PC-3 (cell line): ENCODE measurements around the gene GPC5.

ENCODE experiments used
- EZH2 ChIP-seq: fragments of 300-600 bp; sonication (generic); IDR thresholded peaks from one replicate; pipeline ENCODE4 v1.6.1; 2017; ENCODE audit warnings: antibody characterized with exemption, mild to moderate bottlenecking, low read length; ENCODE audit not compliant: unreplicated experiment
- TF ChIP-seq, protein P1 (sequence below): fragments of 300-600 bp; sonication (generic); conservative IDR thresholded peaks from 2 replicates; pipeline ENCODE4 v1.5.1; 2017; ENCODE audit warnings: antibody characterized with exemption, low read depth, mild to moderate bottlenecking, low read length

DNA sequence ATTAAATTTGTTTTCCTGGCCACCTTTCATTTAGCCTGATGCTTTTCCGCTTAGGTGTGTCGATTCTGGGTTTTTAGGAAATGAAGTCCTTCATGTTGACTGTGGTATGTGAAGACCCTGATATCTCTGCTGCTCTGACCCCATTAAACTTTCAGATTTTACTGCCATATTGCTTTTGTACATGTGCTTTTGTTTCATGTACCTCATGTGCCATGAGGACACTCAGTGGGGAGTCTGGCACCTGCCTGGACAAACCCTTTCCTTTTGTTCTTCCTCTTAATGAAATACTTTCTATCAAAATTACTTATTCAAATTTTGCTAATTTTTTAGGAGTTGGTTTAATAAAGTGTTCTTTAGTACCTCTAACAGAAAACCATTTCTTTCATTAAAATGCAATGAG, 774.8 kb downstream of the GPC5 start:
- TF ChIP-seq, protein P1, sequence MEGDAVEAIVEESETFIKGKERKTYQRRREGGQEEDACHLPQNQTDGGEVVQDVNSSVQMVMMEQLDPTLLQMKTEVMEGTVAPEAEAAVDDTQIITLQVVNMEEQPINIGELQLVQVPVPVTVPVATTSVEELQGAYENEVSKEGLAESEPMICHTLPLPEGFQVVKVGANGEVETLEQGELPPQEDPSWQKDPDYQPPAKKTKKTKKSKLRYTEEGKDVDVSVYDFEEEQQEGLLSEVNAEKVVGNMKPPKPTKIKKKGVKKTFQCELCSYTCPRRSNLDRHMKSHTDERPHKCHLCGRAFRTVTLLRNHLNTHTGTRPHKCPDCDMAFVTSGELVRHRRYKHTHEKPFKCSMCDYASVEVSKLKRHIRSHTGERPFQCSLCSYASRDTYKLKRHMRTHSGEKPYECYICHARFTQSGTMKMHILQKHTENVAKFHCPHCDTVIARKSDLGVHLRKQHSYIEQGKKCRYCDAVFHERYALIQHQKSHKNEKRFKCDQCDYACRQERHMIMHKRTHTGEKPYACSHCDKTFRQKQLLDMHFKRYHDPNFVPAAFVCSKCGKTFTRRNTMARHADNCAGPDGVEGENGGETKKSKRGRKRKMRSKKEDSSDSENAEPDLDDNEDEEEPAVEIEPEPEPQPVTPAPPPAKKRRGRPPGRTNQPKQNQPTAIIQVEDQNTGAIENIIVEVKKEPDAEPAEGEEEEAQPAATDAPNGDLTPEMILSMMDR, result no peak
- TF ChIP-seq EZH2, result no peak
